Prostate gland (tissue), 2 donors: ENCODE measurements around the gene RTN4RL1. TPM values are rescaled to one million over a fixed set of nuclear protein-coding genes. Genes with fewer than 3 reads are reported as not detected.

Experiments
- DNase-seq: peaks from one replicate; pipeline ENCODE4 v3.0.0-alpha.2; 2019; ENCODE audit warnings: low spot score
- H3K27ac ChIP-seq, 2 donors: fragments of 200-600 bp; sonication (generic); 2 replicates each; pipeline ENCODE4 v1.5.1; 2017 to 2019
- H3K27me3 ChIP-seq: fragments of 200-600 bp; sonication (generic); replicated peaks from 2 replicates; pipeline ENCODE4 v1.5.1; 2019; ENCODE audit not compliant: insufficient read depth
- H3K36me3 ChIP-seq, 2 donors: fragments of 200-600 bp; sonication (generic); 1 replicate in 1 of 2; 2 replicates in 1 of 2; pipeline versions ENCODE4 v1.5.1 to v1.8.1; 2017 to 2019
- H3K4me1 ChIP-seq: fragments of 200-600 bp; sonication (generic); replicated peaks from 2 replicates; pipeline ENCODE4 v1.5.1; 2019
- H3K4me3 ChIP-seq, 2 donors: fragments of 200-600 bp; sonication (generic); 2 replicates each; pipeline ENCODE4 v1.5.1; 2017 to 2019
- H3K9me3 ChIP-seq: fragments of 200-600 bp; sonication (generic); 2 replicates; pipeline ENCODE4 v1.5.1; 2017
- POLR2A ChIP-seq: fragments of 450-650 bp; IDR thresholded peaks from one replicate; pipeline ENCODE4 v1.6.1; 2016; ENCODE audit warnings: antibody characterized with exemption, mild to moderate bottlenecking
- POLR2AphosphoS5 ChIP-seq: sonication (generic); formaldehyde crosslinking; IDR thresholded peaks from one replicate; pipeline ENCODE4 v1.6.1; 2017; ENCODE audit warnings: antibody characterized with exemption
- WGBS: methylation state at CpG from one replicate; pipeline ENCODE4 v1.1.5; 2018; 5-methylcytosine and 5-hydroxymethylcytosine counted together
- intact Hi-C: fragments of 100-400 bp; cut with DNase I; formaldehyde crosslinking; loops from one replicate; pipeline ENCODE4 v1.14.2; 2022
- total RNA-seq, 2 donors: library from RNA; depleted of rRNA; stranded (reverse); fragments of >200 nt; gene quantifications; one replicate each; pipeline ENCODE4 v1.1.0, GENCODE V29; 2016
- TF ChIP-seq, protein P1 (sequence below), 4 experiments: fragments of 200-600 bp in 2 of 4; fragments of 450-650 bp in 2 of 4; sonication (generic) in 2 of 4; IDR thresholded peaks; 1 replicate in 3 of 4; 2 replicates in 1 of 4; pipeline ENCODE4 v1.5.1; 2016 to 2019; ENCODE audit warnings: antibody characterized with exemption in 4 of 4, mild to moderate bottlenecking in 2 of 4, moderate library complexity in 2 of 4

Gene RTN4RL1
- total RNA-seq, 2 donors from 2014 or later, result 8.3 to 21.5 TPM

DNA sequence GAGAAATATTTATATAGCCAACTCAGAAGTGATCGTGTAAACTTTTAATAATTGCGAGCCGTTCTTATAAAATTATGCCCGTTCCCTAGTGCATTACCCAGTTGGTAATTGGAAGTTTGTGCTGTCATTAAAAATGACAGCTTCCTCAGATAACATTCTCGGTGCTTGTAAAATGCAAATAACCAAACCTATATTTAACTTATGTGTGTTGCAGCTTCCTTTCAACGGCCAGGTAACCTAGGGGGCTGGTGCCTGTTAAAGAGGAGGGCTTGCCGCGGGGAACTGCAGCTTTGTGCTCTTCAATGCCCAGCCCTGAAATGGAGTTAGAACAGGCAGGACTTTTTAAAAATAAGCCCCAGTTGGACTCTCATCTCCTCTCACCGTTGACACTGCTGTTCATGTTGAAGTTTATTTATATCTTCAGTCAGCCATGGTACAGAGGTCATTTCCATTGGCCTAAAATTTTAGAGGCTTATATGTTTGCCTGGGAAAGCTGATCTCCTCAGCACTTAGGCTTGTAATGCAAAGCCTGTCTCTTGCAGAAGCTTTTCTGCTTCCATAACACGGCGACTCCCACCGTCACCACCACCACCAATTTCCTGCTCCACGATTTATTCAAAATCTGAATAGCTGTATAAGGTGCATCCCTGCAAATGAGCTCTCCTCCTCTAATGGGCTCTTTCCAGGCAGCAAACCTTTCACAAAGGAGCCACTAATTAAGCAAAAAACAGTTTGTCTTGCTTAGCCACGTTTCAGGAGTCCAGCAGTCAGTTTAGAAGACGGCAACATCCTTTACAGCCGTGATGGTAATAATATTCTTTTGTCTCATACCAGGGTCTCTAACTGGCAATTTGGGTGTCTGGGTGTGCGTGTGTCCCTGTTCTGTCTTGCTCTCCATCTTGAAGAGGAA is 120.6 kb downstream of the RTN4RL1 start:
- Histone ChIP-seq H3K9me3 (no peaks in the 10 kb centered on the region), H3K4me3 (no peak overlapping the region), H3K27ac (no peak overlapping the region), H3K27me3 (no peaks in the 10 kb centered on the region), H3K4me1 (no peaks in the 10 kb centered on the region), H3K36me3 (no peaks in the 10 kb centered on the region)
- TF ChIP-seq POLR2A (no peak), POLR2AphosphoS5 (no peak)
- TF ChIP-seq, protein P1, sequence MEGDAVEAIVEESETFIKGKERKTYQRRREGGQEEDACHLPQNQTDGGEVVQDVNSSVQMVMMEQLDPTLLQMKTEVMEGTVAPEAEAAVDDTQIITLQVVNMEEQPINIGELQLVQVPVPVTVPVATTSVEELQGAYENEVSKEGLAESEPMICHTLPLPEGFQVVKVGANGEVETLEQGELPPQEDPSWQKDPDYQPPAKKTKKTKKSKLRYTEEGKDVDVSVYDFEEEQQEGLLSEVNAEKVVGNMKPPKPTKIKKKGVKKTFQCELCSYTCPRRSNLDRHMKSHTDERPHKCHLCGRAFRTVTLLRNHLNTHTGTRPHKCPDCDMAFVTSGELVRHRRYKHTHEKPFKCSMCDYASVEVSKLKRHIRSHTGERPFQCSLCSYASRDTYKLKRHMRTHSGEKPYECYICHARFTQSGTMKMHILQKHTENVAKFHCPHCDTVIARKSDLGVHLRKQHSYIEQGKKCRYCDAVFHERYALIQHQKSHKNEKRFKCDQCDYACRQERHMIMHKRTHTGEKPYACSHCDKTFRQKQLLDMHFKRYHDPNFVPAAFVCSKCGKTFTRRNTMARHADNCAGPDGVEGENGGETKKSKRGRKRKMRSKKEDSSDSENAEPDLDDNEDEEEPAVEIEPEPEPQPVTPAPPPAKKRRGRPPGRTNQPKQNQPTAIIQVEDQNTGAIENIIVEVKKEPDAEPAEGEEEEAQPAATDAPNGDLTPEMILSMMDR (IDR thresholded peaks at IDR 0.05), result no peak
- intact Hi-C loops, result loop anchor here (5.0 kb wide), 1 partner anchor 138 kb away; the partner anchor contains the start of gene OVCA2
- WGBS, result 71% methylated on average over 17 of the region's 17 CpGs
- no peak for DNase-seq

DNA sequence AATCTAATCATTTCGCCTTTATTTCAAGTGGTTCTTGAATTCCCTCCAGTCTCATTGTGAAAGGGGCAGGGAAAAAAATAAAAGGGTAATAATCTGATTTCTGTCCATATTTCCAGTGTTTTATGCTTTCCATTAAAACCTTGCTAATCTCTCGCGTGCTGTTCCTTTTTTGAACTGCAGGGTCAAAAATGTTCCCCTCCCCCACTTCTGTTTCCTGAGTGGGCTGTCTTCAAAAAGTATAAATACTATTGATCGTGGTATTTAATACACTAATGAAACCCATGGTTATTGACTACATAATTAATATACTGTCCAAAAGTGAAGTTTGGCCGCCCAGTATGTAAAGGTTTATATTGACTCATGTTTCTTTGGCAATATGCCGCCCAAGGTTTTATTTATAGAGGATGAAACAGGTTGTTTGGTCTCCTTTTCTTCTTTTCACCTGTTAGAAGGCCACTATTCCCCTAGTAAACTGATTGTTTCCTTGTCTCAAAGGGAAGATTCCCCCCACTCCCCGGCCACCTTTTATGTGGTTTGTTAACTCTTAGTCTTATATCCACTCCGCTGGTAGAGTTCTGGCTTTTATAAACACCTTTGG is 125.6 kb downstream of the RTN4RL1 start:
- intact Hi-C loops, result no loop called here
- no peak for DNase-seq
- H3K27me3 ChIP-seq, result no peaks in the 10 kb centered on the region
- H3K36me3 ChIP-seq, result peaks cover 0 to 4% of the 10 kb centered on the region in 2 donors
- no peaks in the 10 kb centered on the region for H3K4me1 ChIP-seq
- 87% methylated on average over 8 of the region's 8 CpGs for WGBS
- no peak for TF ChIP-seq POLR2AphosphoS5
- no peak for TF ChIP-seq POLR2A
- TF ChIP-seq, protein P1 (IDR thresholded peaks at IDR 0.05), result no peak
- H3K4me3 ChIP-seq, result no peak overlapping the region
- no peaks in the 10 kb centered on the region for H3K9me3 ChIP-seq
- H3K27ac ChIP-seq, result no peak overlapping the region

DNA sequence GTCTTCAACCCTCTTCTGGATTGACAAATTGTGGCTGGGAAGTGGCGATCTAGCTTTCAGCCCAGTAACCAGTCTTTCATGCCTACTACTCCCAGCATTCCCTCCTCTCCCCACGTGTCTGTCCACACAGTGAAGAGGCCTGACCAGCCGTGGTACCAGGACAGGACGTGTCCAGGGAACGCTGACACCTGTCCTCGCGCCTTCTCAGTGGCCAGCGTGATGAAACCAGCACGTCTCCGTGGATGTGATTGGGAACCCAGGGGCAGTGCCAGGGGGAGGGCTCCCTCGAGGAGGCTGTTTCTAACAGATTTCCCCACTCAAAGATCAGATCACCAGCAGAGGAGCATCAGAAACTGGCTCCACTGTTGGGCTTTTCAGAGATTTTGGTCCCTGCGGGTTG is 126.3 kb downstream of the RTN4RL1 start:
- H3K27ac ChIP-seq, result no peak overlapping the region
- no peak for DNase-seq
- H3K4me3 ChIP-seq, result no peak overlapping the region
- WGBS, result 93% methylated on average over 12 of the region's 12 CpGs
- intact Hi-C loops, result no loop called here
- H3K36me3 ChIP-seq, result peaks cover 0 to 4% of the 10 kb centered on the region in 2 donors
- H3K9me3 ChIP-seq, result no peaks in the 10 kb centered on the region
- H3K4me1 ChIP-seq, result no peaks in the 10 kb centered on the region
- TF ChIP-seq, protein P1 (IDR thresholded peaks at IDR 0.05), result no peak
- TF ChIP-seq POLR2AphosphoS5 (no peak), POLR2A (no peak)
- H3K27me3 ChIP-seq, result no peaks in the 10 kb centered on the region

DNA sequence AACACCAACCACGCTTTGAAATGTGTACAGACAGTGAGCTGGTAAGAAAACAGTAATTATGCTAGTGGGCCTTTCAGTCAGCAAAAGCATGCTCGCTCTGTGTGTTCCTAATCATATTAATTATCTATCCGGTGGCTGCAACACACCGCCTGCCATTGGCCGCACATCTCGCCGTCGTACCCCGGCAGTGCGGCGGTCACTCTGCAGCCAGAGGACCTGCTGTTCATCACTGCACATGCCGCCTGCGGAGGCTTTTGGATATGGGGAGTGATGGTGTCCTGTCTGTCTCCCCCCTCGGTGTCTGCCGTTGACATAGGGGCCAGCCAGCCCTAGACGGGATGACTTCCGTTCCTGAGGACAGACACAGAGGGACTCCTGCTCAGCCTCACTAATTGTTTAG is 126.8 kb downstream of the RTN4RL1 start:
- Histone ChIP-seq H3K4me1 (no peaks in the 10 kb centered on the region), H3K9me3 (no peaks in the 10 kb centered on the region), H3K27me3 (no peaks in the 10 kb centered on the region), H3K4me3 (no peak overlapping the region), H3K27ac (no peak overlapping the region), H3K36me3 (peaks cover 0 to 4% of the 10 kb centered on the region in 2 donors)
- no peak for DNase-seq
- TF ChIP-seq, protein P1 (IDR thresholded peaks at IDR 0.05), result no peak
- no peak for TF ChIP-seq POLR2AphosphoS5
- TF ChIP-seq POLR2A, result no peak
- 77% methylated on average over 17 of the region's 17 CpGs for WGBS
- intact Hi-C loops, result no loop called here
